Activated B cell treated with CpG ODN at 0.5 μM for 24 hours (primary cell): ENCODE measurements around the gene MYD88. TPM values are rescaled to one million over a fixed set of nuclear protein-coding genes. Genes with fewer than 3 reads are reported as not detected.

Experiments used
- ATAC-seq: fragments of 200-7000 bp; cut with Tn5 transposase; one replicate; pipeline ENCODE4 v1.10.0; 2021; ENCODE audit warnings: low read depth, mild to moderate bottlenecking, moderate library complexity
- CTCF ChIA-PET: fragments of 350-600 bp; sonication (Branson Sonifier 250); formaldehyde crosslinking; loops from one replicate; lab custom pipeline; 2021; ENCODE audit warnings: antibody characterized with exemption; lab: Charles Lee
- POLR2A ChIA-PET: fragments of 350-600 bp; sonication (Branson Sonifier 250); formaldehyde crosslinking; loops from one replicate; lab custom pipeline; 2021; ENCODE audit warnings: antibody characterized with exemption; lab: Charles Lee
- DNase-seq: peaks from one replicate; pipeline ENCODE4 v3.0.0; 2022
- H3K27ac Mint-ChIP-seq: one replicate; pipeline ENCODE4 v1.8.0; 2020; ENCODE audit warnings: mixed read lengths
- H3K27me3 Mint-ChIP-seq: one replicate; pipeline ENCODE4 v1.8.0; 2021; ENCODE audit warnings: mixed read lengths
- H3K36me3 Mint-ChIP-seq: one replicate; pipeline ENCODE4 v1.8.0; 2021; ENCODE audit warnings: low read depth, mixed read lengths
- H3K4me1 Mint-ChIP-seq: one replicate; pipeline ENCODE4 v1.8.0; 2021; ENCODE audit warnings: mixed read lengths
- H3K4me3 Mint-ChIP-seq: one replicate; pipeline ENCODE4 v1.8.0; 2020; ENCODE audit warnings: mild to moderate bottlenecking, mixed read lengths
- H3K9me3 Mint-ChIP-seq: one replicate; pipeline ENCODE4 v1.8.0; 2020; ENCODE audit warnings: mixed read lengths
- intact Hi-C: fragments of 100-400 bp; cut with micrococcal nuclease; formaldehyde crosslinking; loops from one replicate; pipeline ENCODE4 v1.15.1; 2024
- total RNA-seq: library from RNA; stranded (reverse); gene quantifications from 2 replicates; pipeline ENCODE4 v1.2.3, GENCODE V29; 2022
- TF ChIP-seq, protein P1 (sequence below): fragments of 200-600 bp; IDR thresholded peaks from one replicate; pipeline ENCODE4 v1.8.0; 2022; ENCODE audit warnings: antibody characterized with exemption, mild to moderate bottlenecking

MYD88 gene
- total RNA-seq, 1 donor from 2014 or later = 62.7 TPM

DNA sequence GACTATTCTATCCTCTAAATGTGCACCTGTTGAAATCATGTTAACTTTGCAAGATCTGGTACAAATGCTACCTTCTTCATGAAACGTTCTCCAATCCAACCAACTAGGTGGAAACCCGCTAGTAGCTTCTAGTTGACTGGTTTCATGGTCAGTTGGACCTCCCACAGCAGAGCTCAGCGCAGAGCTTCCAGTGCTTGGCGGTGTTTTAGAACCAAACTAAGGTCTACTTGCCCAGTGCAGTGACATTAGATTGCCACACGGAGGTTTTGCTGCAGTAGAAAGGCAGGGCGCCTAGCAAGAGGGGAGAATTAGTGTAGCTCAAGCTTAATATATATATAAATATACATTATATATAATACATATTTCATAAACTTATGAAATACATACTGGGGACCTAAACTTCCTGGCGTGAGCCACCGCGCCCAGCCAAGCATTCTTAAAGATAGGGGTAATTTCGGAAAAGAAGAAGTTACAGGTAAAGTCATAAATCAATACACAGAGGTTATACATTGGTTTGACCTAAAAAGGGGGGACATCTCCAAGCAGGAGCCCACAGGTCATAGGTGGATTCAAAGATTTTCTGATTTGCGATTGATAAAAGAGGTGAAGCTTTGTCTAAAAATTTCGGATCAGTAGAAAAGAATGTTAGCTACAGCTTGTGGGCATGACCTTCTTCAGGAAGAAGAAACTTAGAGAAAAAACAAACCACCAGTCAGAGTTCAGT lies 24.8 kb downstream of the MYD88 start:
- H3K27me3 Mint-ChIP-seq = no peaks in the 10 kb centered on the region
- ChIA-PET CTCF (interaction anchor here (1.4 to 1.6 kb wide), 3 partner anchors 9 to 62 kb away, joined by 4 to 6 read pairs (median 5); partner anchors contain the start of gene MYD88), POLR2A (interaction anchor here (1.3 to 6.1 kb wide), 4 partner anchors 9 to 47 kb away, joined by 5 to 217 read pairs (median 40); partner anchors contain the start of genes ACAA1 and MYD88)
- no peak for DNase-seq
- ATAC-seq = no peak
- no peaks in the 10 kb centered on the region for H3K9me3 Mint-ChIP-seq
- TF ChIP-seq, protein P1, sequence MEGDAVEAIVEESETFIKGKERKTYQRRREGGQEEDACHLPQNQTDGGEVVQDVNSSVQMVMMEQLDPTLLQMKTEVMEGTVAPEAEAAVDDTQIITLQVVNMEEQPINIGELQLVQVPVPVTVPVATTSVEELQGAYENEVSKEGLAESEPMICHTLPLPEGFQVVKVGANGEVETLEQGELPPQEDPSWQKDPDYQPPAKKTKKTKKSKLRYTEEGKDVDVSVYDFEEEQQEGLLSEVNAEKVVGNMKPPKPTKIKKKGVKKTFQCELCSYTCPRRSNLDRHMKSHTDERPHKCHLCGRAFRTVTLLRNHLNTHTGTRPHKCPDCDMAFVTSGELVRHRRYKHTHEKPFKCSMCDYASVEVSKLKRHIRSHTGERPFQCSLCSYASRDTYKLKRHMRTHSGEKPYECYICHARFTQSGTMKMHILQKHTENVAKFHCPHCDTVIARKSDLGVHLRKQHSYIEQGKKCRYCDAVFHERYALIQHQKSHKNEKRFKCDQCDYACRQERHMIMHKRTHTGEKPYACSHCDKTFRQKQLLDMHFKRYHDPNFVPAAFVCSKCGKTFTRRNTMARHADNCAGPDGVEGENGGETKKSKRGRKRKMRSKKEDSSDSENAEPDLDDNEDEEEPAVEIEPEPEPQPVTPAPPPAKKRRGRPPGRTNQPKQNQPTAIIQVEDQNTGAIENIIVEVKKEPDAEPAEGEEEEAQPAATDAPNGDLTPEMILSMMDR = no peak
- intact Hi-C loops = loop anchor here (10.0 kb wide), 1 partner anchor 1222 kb away; the partner anchor contains the start of gene SLC25A38
- H3K4me3 Mint-ChIP-seq = peak overlapping the region; percentile 4
- peak overlapping the region; percentile 100 for H3K27ac Mint-ChIP-seq
- peaks cover 35% of the 10 kb centered on the region for H3K4me1 Mint-ChIP-seq
- peaks cover 16% of the 10 kb centered on the region for H3K36me3 Mint-ChIP-seq

- ATAC-seq = no peak
- peaks cover 16% of the 10 kb centered on the region for H3K36me3 Mint-ChIP-seq
- intact Hi-C loops = loop anchor here (1.0 to 10.0 kb wide), 4 partner anchors 10 to 1221 kb away; partner anchors contain the start of genes SLC25A38 and XYLB
Observed at GRCh38 chr3:38163841-38164642, 25.6 kb downstream of the MYD88 start.

GRCh38 chr3:38164643-38164951 lies 26.1 kb downstream of the MYD88 start:
- TF ChIP-seq, protein P1 = no peak
- peak overlapping the region; percentile 94 for H3K4me3 Mint-ChIP-seq
- peaks cover 44% of the 10 kb centered on the region for H3K4me1 Mint-ChIP-seq
- intact Hi-C loops = loop anchor here (1.0 to 10.0 kb wide), 4 partner anchors 10 to 1220 kb away; partner anchors contain the start of genes SLC25A38 and XYLB
- H3K36me3 Mint-ChIP-seq = peaks cover 16% of the 10 kb centered on the region
- H3K27ac Mint-ChIP-seq = peak overlapping the region; percentile 100
- DNase-seq (no peak), ATAC-seq (peak; percentile 15)
- no peaks in the 10 kb centered on the region for H3K9me3 Mint-ChIP-seq
- H3K27me3 Mint-ChIP-seq = no peaks in the 10 kb centered on the region
- ChIA-PET CTCF (interaction anchor here (0.8 to 2.0 kb wide), 5 partner anchors 10 to 182 kb away, joined by 3 to 7 read pairs (median 4); partner anchors contain the start of genes ACAA1, MYD88 and XYLB), POLR2A (interaction anchor here (0.6 to 6.1 kb wide), 16 partner anchors 9 to 1224 kb away, joined by 3 to 217 read pairs (median 5); partner anchors contain the start of genes ACAA1, DLEC1, EPM2AIP1 and MLH1)

More at GRCh38 chr3:38163841-38164642, 25.6 kb downstream of the MYD88 start:
- POLR2A ChIA-PET = interaction anchor here (0.9 to 6.1 kb wide), 14 partner anchors 10 to 1171 kb away, joined by 3 to 217 read pairs (median 5); partner anchors contain the start of genes ACAA1, DLEC1, EPM2AIP1 and MLH1
- Mint-ChIP-seq H3K27me3 (no peaks in the 10 kb centered on the region), H3K4me3 (peak overlapping the region; percentile 94), H3K9me3 (no peaks in the 10 kb centered on the region), H3K4me1 (peaks cover 39% of the 10 kb centered on the region), H3K27ac (peak overlapping the region; percentile 100)
- TF ChIP-seq, protein P1 = no peak
- CTCF ChIA-PET = interaction anchor here (0.8 to 2.0 kb wide), 5 partner anchors 9 to 62 kb away, joined by 3 to 7 read pairs (median 5); partner anchors contain the start of genes ACAA1 and MYD88
- DNase-seq = no peak

DNA sequence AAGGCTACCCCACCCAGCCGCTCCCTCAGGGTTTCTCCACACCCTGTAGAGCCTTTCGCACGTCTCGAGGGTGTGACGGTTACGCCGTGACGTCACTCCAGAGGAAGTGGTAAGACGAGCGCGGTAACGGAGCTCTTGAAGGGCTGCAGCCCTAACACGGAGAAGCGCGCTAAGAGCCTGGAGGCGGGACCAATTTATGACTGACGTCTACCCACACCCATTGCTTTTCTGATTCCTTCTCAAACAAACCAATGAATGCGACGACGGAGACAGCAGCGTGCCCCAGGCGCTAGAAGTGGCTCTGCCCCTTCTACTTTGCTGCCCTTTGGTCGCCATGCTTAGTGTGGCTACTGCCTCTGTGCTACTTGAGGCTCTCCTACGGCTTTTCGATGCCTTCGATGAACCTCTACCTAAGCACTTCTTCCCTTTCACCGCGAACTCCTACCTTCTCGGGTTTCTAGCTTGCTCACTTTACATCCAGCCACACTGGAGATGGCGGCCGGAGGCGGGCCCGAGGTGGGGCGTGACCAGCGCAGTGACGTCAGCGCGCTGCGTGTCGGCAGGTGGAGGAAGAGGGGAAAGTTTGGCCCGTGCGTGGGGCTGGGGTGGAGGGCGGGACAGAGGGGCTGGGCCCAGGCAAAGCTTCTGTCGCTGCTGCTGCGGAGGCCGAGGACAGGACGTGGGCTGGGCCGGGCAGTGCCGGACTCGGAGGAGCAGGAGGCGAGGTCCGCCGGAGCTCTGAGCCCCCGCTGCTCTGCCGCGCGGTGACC lies 26.7 kb downstream of the MYD88 start, which contains the start of gene OXSR1:
Gene OXSR1 (plus strand): TSS at position 586 of the 770 bp plus-strand sequence. CDS start 340 bp downstream, outside the sequence.
- POLR2A ChIA-PET = interaction anchor here (0.5 to 6.1 kb wide), 17 partner anchors 9 to 1224 kb away, joined by 3 to 217 read pairs (median 5); partner anchors contain the start of genes ACAA1, DLEC1, EPM2AIP1 and MLH1
- Mint-ChIP-seq H3K9me3 (no peaks in the 10 kb centered on the region), H3K4me3 (peak within 1 kb of the TSS; percentile 94), H3K4me1 (peaks cover 45% of the 10 kb centered on the region), H3K36me3 (peaks cover 16% of the 10 kb centered on the region), H3K27ac (peak within 1 kb of the TSS; percentile 100), H3K27me3 (no peaks in the 10 kb centered on the region)
- TF ChIP-seq, protein P1 = no peak
- CTCF ChIA-PET = interaction anchor here (0.9 to 2.0 kb wide), 3 partner anchors 26 to 182 kb away, joined by 4 to 7 read pairs (median 6); partner anchors contain the start of genes ACAA1, MYD88 and XYLB
- peak; percentile 88 for ATAC-seq
- intact Hi-C loops = loop anchor here (1.0 to 10.0 kb wide), 8 partner anchors 11 to 1220 kb away; partner anchors contain the start of genes ACAA1, DLEC1, EXOG and SLC25A38
- DNase-seq = peak; percentile 95
